ENCODE data around the gene HTT-AS. TPM values are rescaled to one million over a fixed set of nuclear protein-coding genes. Genes with fewer than 3 reads are reported as not detected.
"Not testable (repeated sequence)": the region's sequence is repeated elsewhere in the genome, so short reads cannot be mapped to it uniquely, and the experiment has no call there.

The HTT-AS gene
- total and polyA plus RNA-seq, 2 experiments from 2014 or later = not detected

- Histone ChIP-seq H3K4me2 (no peak overlapping the region), H2AFZ (no peak overlapping the region), H3K9me2 (replicated peaks; ENCODE audit: insufficient read depth) (no peaks in the 10 kb centered on the region), H3K9me3 (ENCODE audit: low read depth) (no peaks in the 10 kb centered on the region), H3K4me3 (no peak overlapping the region), H3K79me2 (no peaks in the 10 kb centered on the region), H3K4me1 (ENCODE audit: insufficient read depth) (no peaks in the 10 kb centered on the region), H3K27ac (no peak overlapping the region), H3K27me3 (no peaks in the 10 kb centered on the region), H4K20me1 (ENCODE audit: insufficient read depth, poor library complexity, severe bottlenecking) (no peaks in the 10 kb centered on the region), H3K36me3 (replicated peaks; ENCODE audit: insufficient read depth, low read depth) (no peaks in the 10 kb centered on the region)
- 90% methylated on average over 6 of the region's 6 CpGs for WGBS (ENCODE audit: low lambda C conversion rate, missing lambda C conversion rate)
- no peak for DNase-seq (ENCODE audit: low spot score)
- TF ChIP-seq EZH2 (IDR thresholded peaks at IDR 0.05; ENCODE audit: borderline replicate concordance) (no peak), CTCF (IDR thresholded peaks at IDR 0.05; ENCODE audit: poor library complexity) (no peak), EZH2phosphoT487 (IDR thresholded peaks at IDR 0.05; ENCODE audit: low read depth, severe bottlenecking, unreplicated experiment) (no peak)
These were observed 13.4 kb downstream of the HTT-AS start for GRCh38 chr4:3060946-3061345.

GRCh38 chr4:3059943-3060342 is 14.4 kb downstream of the HTT-AS start:
- H2AFZ ChIP-seq = no peak overlapping the region
- H3K4me2 ChIP-seq = no peak overlapping the region
- WGBS (ENCODE audit: low lambda C conversion rate, missing lambda C conversion rate) = 93% methylated on average over 6 of the region's 6 CpGs
- H3K9me3 ChIP-seq (ENCODE audit: low read depth) = no peaks in the 10 kb centered on the region
- no peak for TF ChIP-seq EZH2phosphoT487 (IDR thresholded peaks at IDR 0.05; ENCODE audit: low read depth, severe bottlenecking, unreplicated experiment)
- no peak for TF ChIP-seq EZH2 (IDR thresholded peaks at IDR 0.05; ENCODE audit: borderline replicate concordance)
- no peak for TF ChIP-seq CTCF (IDR thresholded peaks at IDR 0.05; ENCODE audit: poor library complexity)
- H4K20me1 ChIP-seq (ENCODE audit: insufficient read depth, poor library complexity, severe bottlenecking) = no peaks in the 10 kb centered on the region
- no peak overlapping the region for H3K4me3 ChIP-seq
- H3K4me1 ChIP-seq (ENCODE audit: insufficient read depth) = no peaks in the 10 kb centered on the region
- no peaks in the 10 kb centered on the region for H3K27me3 ChIP-seq
- H3K27ac ChIP-seq = no peak overlapping the region
- H3K36me3 ChIP-seq (replicated peaks; ENCODE audit: insufficient read depth, low read depth) = no peaks in the 10 kb centered on the region
- no peak for DNase-seq (ENCODE audit: low spot score)
- no peaks in the 10 kb centered on the region for H3K79me2 ChIP-seq
- no peaks in the 10 kb centered on the region for H3K9me2 ChIP-seq (replicated peaks; ENCODE audit: insufficient read depth)

- no peaks in the 10 kb centered on the region for H3K79me2 ChIP-seq
- DNase-seq (ENCODE audit: low spot score) = no peak
- no peak overlapping the region for H3K4me3 ChIP-seq
- TF ChIP-seq CTCF (IDR thresholded peaks at IDR 0.05; ENCODE audit: poor library complexity) (no peak), EZH2 (IDR thresholded peaks at IDR 0.05; ENCODE audit: borderline replicate concordance) (no peak), EZH2phosphoT487 (IDR thresholded peaks at IDR 0.05; ENCODE audit: low read depth, severe bottlenecking, unreplicated experiment) (no peak)
- no peaks in the 10 kb centered on the region for H4K20me1 ChIP-seq (ENCODE audit: insufficient read depth, poor library complexity, severe bottlenecking)
- WGBS (ENCODE audit: low lambda C conversion rate, missing lambda C conversion rate) = 96% methylated on average over 2 of the region's 2 CpGs
- H3K27ac ChIP-seq = no peak overlapping the region
- no peaks in the 10 kb centered on the region for H3K4me1 ChIP-seq (ENCODE audit: insufficient read depth)
- no peaks in the 10 kb centered on the region for H3K36me3 ChIP-seq (replicated peaks; ENCODE audit: insufficient read depth, low read depth)
- H3K27me3 ChIP-seq = no peaks in the 10 kb centered on the region
- H3K4me2 ChIP-seq = no peak overlapping the region
- H3K9me2 ChIP-seq (replicated peaks; ENCODE audit: insufficient read depth) = no peaks in the 10 kb centered on the region
- no peak overlapping the region for H2AFZ ChIP-seq
- no peaks in the 10 kb centered on the region for H3K9me3 ChIP-seq (ENCODE audit: low read depth)
These were observed 20.1 kb downstream of the HTT-AS start for GRCh38 chr4:3054169-3054759.

GRCh38 chr4:3051141-3051897 is 23.0 kb downstream of the HTT-AS start:
- not testable (repeated sequence) for H3K79me2 ChIP-seq; H3K4me3 ChIP-seq; H4K20me1 ChIP-seq (ENCODE audit: insufficient read depth, poor library complexity, severe bottlenecking); H3K27me3 ChIP-seq; H3K27ac ChIP-seq; H2AFZ ChIP-seq; H3K4me2 ChIP-seq; H3K9me2 ChIP-seq (replicated peaks; ENCODE audit: insufficient read depth); H3K36me3 ChIP-seq (replicated peaks; ENCODE audit: insufficient read depth, low read depth); H3K9me3 ChIP-seq (ENCODE audit: low read depth); H3K4me1 ChIP-seq (ENCODE audit: insufficient read depth); DNase-seq (ENCODE audit: low spot score)
- WGBS (ENCODE audit: low lambda C conversion rate, missing lambda C conversion rate) = 78% methylated on average over 12 of the region's 12 CpGs

All from hepatocyte (in vitro differentiated cells).